DND-41 (cell line): ENCODE data around the gene TRAPPC10.
"Not testable (repeated sequence)": the region's sequence is repeated elsewhere in the genome, so short reads cannot be mapped to it uniquely, and the experiment has no call there.

Source experiments
- EZH2 ChIP-seq: IDR thresholded peaks from 3 replicates; pipeline ENCODE4 v1.6.1; 2012; ENCODE audit warnings: borderline replicate concordance, low read depth, mild to moderate bottlenecking, moderate library complexity, low read length, inconsistent platforms; ENCODE audit not compliant: severe bottlenecking
- TF ChIP-seq, protein P1 (sequence below): IDR thresholded peaks from 2 replicates; pipeline ENCODE4 v1.5.1; 2012; ENCODE audit warnings: borderline replicate concordance, low read length, moderate library complexity, mild to moderate bottlenecking; ENCODE audit not compliant: poor library complexity, severe bottlenecking; ENCODE audit errors: extremely low read depth

- TF ChIP-seq, protein P1, sequence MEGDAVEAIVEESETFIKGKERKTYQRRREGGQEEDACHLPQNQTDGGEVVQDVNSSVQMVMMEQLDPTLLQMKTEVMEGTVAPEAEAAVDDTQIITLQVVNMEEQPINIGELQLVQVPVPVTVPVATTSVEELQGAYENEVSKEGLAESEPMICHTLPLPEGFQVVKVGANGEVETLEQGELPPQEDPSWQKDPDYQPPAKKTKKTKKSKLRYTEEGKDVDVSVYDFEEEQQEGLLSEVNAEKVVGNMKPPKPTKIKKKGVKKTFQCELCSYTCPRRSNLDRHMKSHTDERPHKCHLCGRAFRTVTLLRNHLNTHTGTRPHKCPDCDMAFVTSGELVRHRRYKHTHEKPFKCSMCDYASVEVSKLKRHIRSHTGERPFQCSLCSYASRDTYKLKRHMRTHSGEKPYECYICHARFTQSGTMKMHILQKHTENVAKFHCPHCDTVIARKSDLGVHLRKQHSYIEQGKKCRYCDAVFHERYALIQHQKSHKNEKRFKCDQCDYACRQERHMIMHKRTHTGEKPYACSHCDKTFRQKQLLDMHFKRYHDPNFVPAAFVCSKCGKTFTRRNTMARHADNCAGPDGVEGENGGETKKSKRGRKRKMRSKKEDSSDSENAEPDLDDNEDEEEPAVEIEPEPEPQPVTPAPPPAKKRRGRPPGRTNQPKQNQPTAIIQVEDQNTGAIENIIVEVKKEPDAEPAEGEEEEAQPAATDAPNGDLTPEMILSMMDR: not testable (repeated sequence)
- TF ChIP-seq EZH2: not testable (repeated sequence)
Observed at GRCh38 chr21:44127827-44128226, 115.7 kb downstream of the TRAPPC10 start.
